DOHH2 (cell line): ENCODE measurements around the gene SBK3.

ENCODE experiments used
- H3F3A ChIP-seq: fragments of 200-600 bp; sonication (generic), shearing (Covaris generic); 2 replicates; pipeline ENCODE4 v1.6.0; 2016; ENCODE audit warnings: antibody characterized with exemption, mild to moderate bottlenecking; ENCODE audit not compliant: control insufficient read depth, insufficient read depth
- H3K27ac ChIP-seq: fragments of 200-600 bp; sonication (generic); 2 replicates; pipeline ENCODE4 v1.5.1; 2014; ENCODE audit warnings: low read depth, mild to moderate bottlenecking, low read length, moderate library complexity
- H3K27me3 ChIP-seq: fragments of 200-600 bp; sonication (generic); 2 replicates; pipeline ENCODE4 v1.6.1; 2014; ENCODE audit warnings: mild to moderate bottlenecking, low read length, mixed read lengths; ENCODE audit not compliant: control insufficient read depth
- H3K36me3 ChIP-seq: fragments of 200-600 bp; sonication (generic); 2 replicates; pipeline ENCODE4 v1.6.1; 2014; ENCODE audit warnings: mild to moderate bottlenecking, low read length, moderate library complexity, mixed read lengths; ENCODE audit not compliant: control insufficient read depth
- H3K4me1 ChIP-seq: fragments of 200-600 bp; sonication (generic); 2 replicates; pipeline ENCODE4 v1.6.1; 2014; ENCODE audit warnings: mild to moderate bottlenecking, low read length, mixed read lengths; ENCODE audit not compliant: control insufficient read depth
- H3K4me2 ChIP-seq: fragments of 200-600 bp; sonication (generic); 2 replicates; pipeline ENCODE4 v1.6.0; 2014; ENCODE audit warnings: mild to moderate bottlenecking, low read length, moderate library complexity
- H3K4me3 ChIP-seq: fragments of 200-600 bp; sonication (generic); 2 replicates; pipeline ENCODE4 v1.5.1; 2014; ENCODE audit warnings: mild to moderate bottlenecking, low read length, mixed read lengths
- H3K79me2 ChIP-seq: fragments of 200-600 bp; sonication (generic); 2 replicates; pipeline ENCODE4 v1.6.1; 2014; ENCODE audit warnings: mild to moderate bottlenecking, low read length, mixed read lengths; ENCODE audit not compliant: control insufficient read depth
- H3K9me2 ChIP-seq: fragments of 200-600 bp; sonication (generic); replicated peaks from 2 replicates; pipeline ENCODE4 v1.6.1; 2014; ENCODE audit warnings: mild to moderate bottlenecking, low read length, mixed read lengths; ENCODE audit not compliant: control insufficient read depth
- H3K9me3 ChIP-seq: fragments of 200-600 bp; sonication (generic); 2 replicates; pipeline ENCODE4 v1.6.1; 2014; ENCODE audit warnings: antibody characterized with exemption, low read length, mixed read lengths; ENCODE audit not compliant: control insufficient read depth, insufficient read depth
- H4K20me1 ChIP-seq: fragments of 200-600 bp; sonication (generic); 2 replicates; pipeline ENCODE4 v1.6.0; 2014; ENCODE audit warnings: low read depth, mild to moderate bottlenecking, antibody characterized with exemption, low read length, moderate library complexity; ENCODE audit not compliant: control insufficient read depth, insufficient read depth
- CTCF ChIP-seq: fragments of 200-600 bp; sonication (generic); IDR thresholded peaks from one replicate; pipeline ENCODE4 v1.5.1; 2014; ENCODE audit warnings: antibody characterized with exemption, mild to moderate bottlenecking, low read depth, low read length; ENCODE audit not compliant: poor library complexity, severe bottlenecking
- EZH2phosphoT487 ChIP-seq: fragments of 200-600 bp; sonication (generic); IDR thresholded peaks from 2 replicates; pipeline ENCODE4 v1.6.1; 2017; ENCODE audit warnings: borderline replicate concordance, mild to moderate bottlenecking, antibody characterized with exemption, low read length, moderate library complexity, mixed read lengths

Gene SBK3

GRCh38 chr19:55579766-55580621 is 34.7 kb upstream of the SBK3 start:
- TF ChIP-seq EZH2phosphoT487 (no peak), CTCF (no peak)
- peaks cover 17% of the 10 kb centered on the region for H3K36me3 ChIP-seq
- H3K4me1 ChIP-seq = peaks cover 17% of the 10 kb centered on the region
- no peaks in the 10 kb centered on the region for H4K20me1 ChIP-seq
- H3K9me2 ChIP-seq = no peaks in the 10 kb centered on the region
- peaks cover 21% of the 10 kb centered on the region for H3K79me2 ChIP-seq
- no peaks in the 10 kb centered on the region for H3K9me3 ChIP-seq
- peak overlapping the region; percentile 96 for H3K4me2 ChIP-seq
- H3F3A ChIP-seq = peaks cover 17% of the 10 kb centered on the region
- no peaks in the 10 kb centered on the region for H3K27me3 ChIP-seq
- H3K4me3 ChIP-seq = peak overlapping the region; percentile 90
- peak overlapping the region; percentile 50; the same call in 1 of the 2 replicates for H3K27ac ChIP-seq

GRCh38 chr19:55578761-55579747 is 33.7 kb upstream of the SBK3 start:
- H3K36me3 ChIP-seq = peaks cover 17% of the 10 kb centered on the region
- no peaks in the 10 kb centered on the region for H3K9me2 ChIP-seq
- no peaks in the 10 kb centered on the region for H3K27me3 ChIP-seq
- no peaks in the 10 kb centered on the region for H4K20me1 ChIP-seq
- peaks cover 15% of the 10 kb centered on the region for H3K4me1 ChIP-seq
- H3K27ac ChIP-seq = no peak overlapping the region
- H3K4me2 ChIP-seq = peak overlapping the region; percentile 96
- peaks cover 11% of the 10 kb centered on the region for H3F3A ChIP-seq
- peak overlapping the region; percentile 90 for H3K4me3 ChIP-seq
- peaks cover 21% of the 10 kb centered on the region for H3K79me2 ChIP-seq
- no peaks in the 10 kb centered on the region for H3K9me3 ChIP-seq
- TF ChIP-seq EZH2phosphoT487 (no peak), CTCF (no peak)

GRCh38 chr19:55578031-55578760 is 32.9 kb upstream of the SBK3 start:
- H3K4me2 ChIP-seq = no peak overlapping the region
- no peak overlapping the region for H3K4me3 ChIP-seq
- H3K4me1 ChIP-seq = peaks cover 15% of the 10 kb centered on the region
- H3K36me3 ChIP-seq = peaks cover 17% of the 10 kb centered on the region
- H3K9me3 ChIP-seq = no peaks in the 10 kb centered on the region
- H4K20me1 ChIP-seq = no peaks in the 10 kb centered on the region
- H3K27ac ChIP-seq = no peak overlapping the region
- no peaks in the 10 kb centered on the region for H3K9me2 ChIP-seq
- TF ChIP-seq CTCF (no peak), EZH2phosphoT487 (no peak)
- peaks cover 21% of the 10 kb centered on the region for H3K79me2 ChIP-seq
- H3K27me3 ChIP-seq = no peaks in the 10 kb centered on the region
- H3F3A ChIP-seq = peaks cover 6% of the 10 kb centered on the region
